ENCODE measurements around the gene IPO13.

IPO13 gene

GRCh38 chr1:44008259-44008658 lies 61.5 kb downstream of the IPO13 start:
- Histone ChIP-seq H3K27me3 (ENCODE audit: control insufficient read depth in 1 of 2, insufficient read depth in 2 of 2, low read length in 2 of 2) (no peaks in the 10 kb centered on the region), H3K4me1 (ENCODE audit: control insufficient read depth in 1 of 2, insufficient read depth in 2 of 2, low read length in 2 of 2) (peaks cover 4 to 12% of the 10 kb centered on the region in 2 donors), H3K9me3 (ENCODE audit: control insufficient read depth in 1 of 2, low read length in 2 of 2) (no peaks in the 10 kb centered on the region), H3K9ac (ENCODE audit: low read depth in 1 of 2, low read length in 2 of 2) (no peak overlapping the region), H3K36me3 (ENCODE audit: control insufficient read depth in 1 of 2, insufficient read depth in 2 of 2, low read length in 2 of 2) (no peaks in the 10 kb centered on the region), H3K4me3 (ENCODE audit: low read depth in 1 of 2, low read length in 2 of 2) (no peak overlapping the region), H3K27ac (ENCODE audit: low read depth, low read length) (no peak overlapping the region)

DNA sequence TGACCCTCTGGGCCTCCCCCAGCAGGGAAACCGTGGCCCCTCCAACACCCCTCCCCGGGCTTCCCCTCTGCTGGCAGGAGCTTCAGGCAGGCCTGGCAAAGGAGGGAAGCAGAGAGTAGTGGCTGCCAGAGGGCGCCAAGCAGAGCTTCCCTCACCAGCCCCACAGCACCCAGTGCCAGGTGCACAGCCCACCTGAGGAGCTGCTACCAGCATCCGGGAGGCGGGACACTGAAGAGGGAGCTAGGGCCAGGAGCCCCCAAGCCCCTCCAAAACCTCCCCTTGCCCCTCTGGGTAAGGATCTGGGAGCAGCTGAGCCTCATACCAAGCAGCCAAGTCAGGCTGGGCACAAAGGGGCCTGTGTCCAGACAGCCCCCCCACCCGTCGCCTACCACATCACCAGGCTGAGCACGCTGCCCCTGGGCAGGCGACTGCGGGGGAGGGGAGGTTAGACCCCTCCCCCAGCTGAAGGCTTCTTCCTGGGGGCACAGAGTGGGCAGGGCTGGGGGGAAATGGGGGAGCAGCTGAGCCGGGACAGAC lies 64.3 kb downstream of the IPO13 start:
- H3K9ac ChIP-seq (ENCODE audit: low read depth in 1 of 2, low read length in 2 of 2), result no peak overlapping the region
- no peaks in the 10 kb centered on the region for H3K36me3 ChIP-seq (ENCODE audit: control insufficient read depth in 1 of 2, insufficient read depth in 2 of 2, low read length in 2 of 2)
- peaks cover 4 to 12% of the 10 kb centered on the region in 2 donors for H3K4me1 ChIP-seq (ENCODE audit: control insufficient read depth in 1 of 2, insufficient read depth in 2 of 2, low read length in 2 of 2)

GRCh38 chr1:44012404-44012803 lies 65.7 kb downstream of the IPO13 start:
- no peaks in the 10 kb centered on the region for H3K9me3 ChIP-seq (ENCODE audit: control insufficient read depth in 1 of 2, low read length in 2 of 2)
- H3K27me3 ChIP-seq (ENCODE audit: control insufficient read depth in 1 of 2, insufficient read depth in 2 of 2, low read length in 2 of 2), result no peaks in the 10 kb centered on the region
- H3K4me3 ChIP-seq (ENCODE audit: low read depth in 1 of 2, low read length in 2 of 2), result no peak overlapping the region
- H3K9ac ChIP-seq (ENCODE audit: low read depth in 1 of 2, low read length in 2 of 2), result no peak overlapping the region
- peaks cover 4 to 12% of the 10 kb centered on the region in 2 donors for H3K4me1 ChIP-seq (ENCODE audit: control insufficient read depth in 1 of 2, insufficient read depth in 2 of 2, low read length in 2 of 2)
- H3K36me3 ChIP-seq (ENCODE audit: control insufficient read depth in 1 of 2, insufficient read depth in 2 of 2, low read length in 2 of 2), result no peaks in the 10 kb centered on the region
- no peak overlapping the region for H3K27ac ChIP-seq (ENCODE audit: low read depth, low read length)

More for the DNA sequence above, 64.3 kb downstream of the IPO13 start:
- no peaks in the 10 kb centered on the region for H3K27me3 ChIP-seq (ENCODE audit: control insufficient read depth in 1 of 2, insufficient read depth in 2 of 2, low read length in 2 of 2)
- H3K4me3 ChIP-seq (ENCODE audit: low read depth in 1 of 2, low read length in 2 of 2), result no peak overlapping the region
- H3K9me3 ChIP-seq (ENCODE audit: control insufficient read depth in 1 of 2, low read length in 2 of 2), result no peaks in the 10 kb centered on the region
- no peak overlapping the region for H3K27ac ChIP-seq (ENCODE audit: low read depth, low read length)

GRCh38 chr1:44012941-44013609 lies 66.3 kb downstream of the IPO13 start:
- Histone ChIP-seq H3K27ac (ENCODE audit: low read depth, low read length) (no peak overlapping the region), H3K9me3 (ENCODE audit: control insufficient read depth in 1 of 2, low read length in 2 of 2) (no peaks in the 10 kb centered on the region), H3K4me1 (ENCODE audit: control insufficient read depth in 1 of 2, insufficient read depth in 2 of 2, low read length in 2 of 2) (peaks cover 4 to 12% of the 10 kb centered on the region in 2 donors), H3K4me3 (ENCODE audit: low read depth in 1 of 2, low read length in 2 of 2) (no peak overlapping the region), H3K9ac (ENCODE audit: low read depth in 1 of 2, low read length in 2 of 2) (no peak overlapping the region), H3K36me3 (ENCODE audit: control insufficient read depth in 1 of 2, insufficient read depth in 2 of 2, low read length in 2 of 2) (no peaks in the 10 kb centered on the region), H3K27me3 (ENCODE audit: control insufficient read depth in 1 of 2, insufficient read depth in 2 of 2, low read length in 2 of 2) (no peaks in the 10 kb centered on the region)

- Histone ChIP-seq H3K27me3 (ENCODE audit: control insufficient read depth in 1 of 2, insufficient read depth in 2 of 2, low read length in 2 of 2) (no peaks in the 10 kb centered on the region), H3K9me3 (ENCODE audit: control insufficient read depth in 1 of 2, low read length in 2 of 2) (no peaks in the 10 kb centered on the region), H3K4me1 (ENCODE audit: control insufficient read depth in 1 of 2, insufficient read depth in 2 of 2, low read length in 2 of 2) (peaks cover 4 to 12% of the 10 kb centered on the region in 2 donors), H3K36me3 (ENCODE audit: control insufficient read depth in 1 of 2, insufficient read depth in 2 of 2, low read length in 2 of 2) (no peaks in the 10 kb centered on the region), H3K4me3 (ENCODE audit: low read depth in 1 of 2, low read length in 2 of 2) (no peak overlapping the region), H3K9ac (ENCODE audit: low read depth in 1 of 2, low read length in 2 of 2) (no peak overlapping the region), H3K27ac (ENCODE audit: low read depth, low read length) (no peak overlapping the region)
These were observed 67.2 kb downstream of the IPO13 start for GRCh38 chr1:44013949-44014348.

- Histone ChIP-seq H3K9me3 (ENCODE audit: control insufficient read depth in 1 of 2, low read length in 2 of 2) (no peaks in the 10 kb centered on the region), H3K36me3 (ENCODE audit: control insufficient read depth in 1 of 2, insufficient read depth in 2 of 2, low read length in 2 of 2) (no peaks in the 10 kb centered on the region), H3K27me3 (ENCODE audit: control insufficient read depth in 1 of 2, insufficient read depth in 2 of 2, low read length in 2 of 2) (no peaks in the 10 kb centered on the region), H3K9ac (ENCODE audit: low read depth in 1 of 2, low read length in 2 of 2) (no peak overlapping the region), H3K4me3 (ENCODE audit: low read depth in 1 of 2, low read length in 2 of 2) (no peak overlapping the region), H3K4me1 (ENCODE audit: control insufficient read depth in 1 of 2, insufficient read depth in 2 of 2, low read length in 2 of 2) (peaks cover 4 to 12% of the 10 kb centered on the region in 2 donors), H3K27ac (ENCODE audit: low read depth, low read length) (no peak overlapping the region)
These were observed 67.8 kb downstream of the IPO13 start for GRCh38 chr1:44014365-44015104.

- H3K4me3 ChIP-seq (ENCODE audit: low read depth in 1 of 2, low read length in 2 of 2), result no peak overlapping the region
- H3K4me1 ChIP-seq (ENCODE audit: control insufficient read depth in 1 of 2, insufficient read depth in 2 of 2, low read length in 2 of 2), result peaks cover 4 to 12% of the 10 kb centered on the region in 2 donors
These were observed 68.5 kb downstream of the IPO13 start for GRCh38 chr1:44015206-44015605.

GRCh38 chr1:44016041-44016889 lies 69.5 kb downstream of the IPO13 start:
- Histone ChIP-seq H3K9ac (ENCODE audit: low read depth in 1 of 2, low read length in 2 of 2) (no peak overlapping the region), H3K4me1 (ENCODE audit: control insufficient read depth in 1 of 2, insufficient read depth in 2 of 2, low read length in 2 of 2) (peaks cover 4 to 12% of the 10 kb centered on the region in 2 donors), H3K4me3 (ENCODE audit: low read depth in 1 of 2, low read length in 2 of 2) (no peak overlapping the region), H3K27me3 (ENCODE audit: control insufficient read depth in 1 of 2, insufficient read depth in 2 of 2, low read length in 2 of 2) (no peaks in the 10 kb centered on the region), H3K36me3 (ENCODE audit: control insufficient read depth in 1 of 2, insufficient read depth in 2 of 2, low read length in 2 of 2) (no peaks in the 10 kb centered on the region), H3K9me3 (ENCODE audit: control insufficient read depth in 1 of 2, low read length in 2 of 2) (no peaks in the 10 kb centered on the region), H3K27ac (ENCODE audit: low read depth, low read length) (no peak overlapping the region)

More at GRCh38 chr1:44015206-44015605, 68.5 kb downstream of the IPO13 start:
- Histone ChIP-seq H3K36me3 (ENCODE audit: control insufficient read depth in 1 of 2, insufficient read depth in 2 of 2, low read length in 2 of 2) (no peaks in the 10 kb centered on the region), H3K27me3 (ENCODE audit: control insufficient read depth in 1 of 2, insufficient read depth in 2 of 2, low read length in 2 of 2) (no peaks in the 10 kb centered on the region), H3K9me3 (ENCODE audit: control insufficient read depth in 1 of 2, low read length in 2 of 2) (no peaks in the 10 kb centered on the region), H3K9ac (ENCODE audit: low read depth in 1 of 2, low read length in 2 of 2) (no peak overlapping the region), H3K27ac (ENCODE audit: low read depth, low read length) (no peak overlapping the region)

- no peak overlapping the region for H3K9ac ChIP-seq (ENCODE audit: low read depth in 1 of 2, low read length in 2 of 2)
- H3K27ac ChIP-seq (ENCODE audit: low read depth, low read length), result no peak overlapping the region
- peaks cover 0 to 3% of the 10 kb centered on the region in 2 donors for H3K36me3 ChIP-seq (ENCODE audit: control insufficient read depth in 1 of 2, insufficient read depth in 2 of 2, low read length in 2 of 2)
- H3K9me3 ChIP-seq (ENCODE audit: control insufficient read depth in 1 of 2, low read length in 2 of 2), result no peaks in the 10 kb centered on the region
- no peak overlapping the region for H3K4me3 ChIP-seq (ENCODE audit: low read depth in 1 of 2, low read length in 2 of 2)
- H3K27me3 ChIP-seq (ENCODE audit: control insufficient read depth in 1 of 2, insufficient read depth in 2 of 2, low read length in 2 of 2), result no peaks in the 10 kb centered on the region
- H3K4me1 ChIP-seq (ENCODE audit: control insufficient read depth in 1 of 2, insufficient read depth in 2 of 2, low read length in 2 of 2), result peaks cover 0 to 10% of the 10 kb centered on the region in 2 donors
These were observed 70.2 kb downstream of the IPO13 start for GRCh38 chr1:44016890-44017400.
